Chondrocyte (in vitro differentiated cells): Measurements from ENCODE around the gene SLC5A9. TPM values are rescaled to one million over a fixed set of nuclear protein-coding genes. Genes with fewer than 3 reads are reported as not detected.

ENCODE experiments used
- DNase-seq: peaks from one replicate; pipeline ENCODE4 v3.0.0; 2021; ENCODE audit warnings: mixed read lengths, low spot score
- H3K27ac Mint-ChIP-seq: one replicate; pipeline ENCODE4 v1.8.0; 2021; ENCODE audit warnings: mild to moderate bottlenecking, moderate library complexity, mixed read lengths; ENCODE audit not compliant: unreplicated experiment
- H3K27me3 Mint-ChIP-seq: 2 replicates; pipeline ENCODE4 v1.8.0; 2021; ENCODE audit warnings: low read depth, mixed read lengths
- H3K36me3 Mint-ChIP-seq: 2 replicates; pipeline ENCODE4 v1.8.0; 2021; ENCODE audit warnings: low read depth, mixed read lengths
- H3K4me1 Mint-ChIP-seq: 2 replicates; pipeline ENCODE4 v1.8.0; 2021; ENCODE audit warnings: low read depth, mild to moderate bottlenecking, mixed read lengths
- H3K4me3 Mint-ChIP-seq: one replicate; pipeline ENCODE4 v1.8.0; 2021; ENCODE audit warnings: mild to moderate bottlenecking, moderate library complexity, mixed read lengths; ENCODE audit not compliant: unreplicated experiment
- H3K9me3 Mint-ChIP-seq: 2 replicates; pipeline ENCODE4 v1.8.0; 2021; ENCODE audit warnings: low read depth, mixed read lengths
- CTCF ChIP-seq: fragments of 200-600 bp; sonication (generic); IDR thresholded peaks from 2 replicates; pipeline ENCODE4 v1.5.0; 2021; ENCODE audit warnings: antibody characterized with exemption, mild to moderate bottlenecking, moderate library complexity
- total RNA-seq: library from RNA; stranded (reverse); gene quantifications from 3 replicates; pipeline ENCODE4 v1.2.1, GENCODE V29; 2021

Gene SLC5A9
- total RNA-seq, 1 donor from 2014 or later: not detected

GRCh38 chr1:48250572-48250971 lies 28.1 kb downstream of the SLC5A9 start:
- H3K27me3 Mint-ChIP-seq: peaks cover 12% of the 10 kb centered on the region
- H3K9me3 Mint-ChIP-seq: no peaks in the 10 kb centered on the region
- no peak overlapping the region for H3K27ac Mint-ChIP-seq
- DNase-seq: no peak
- H3K4me1 Mint-ChIP-seq: no peaks in the 10 kb centered on the region
- no peaks in the 10 kb centered on the region for H3K36me3 Mint-ChIP-seq
- H3K4me3 Mint-ChIP-seq: no peak overlapping the region
- TF ChIP-seq CTCF: no peak

- Mint-ChIP-seq H3K9me3 (no peaks in the 10 kb centered on the region), H3K27me3 (peaks cover 12% of the 10 kb centered on the region), H3K4me1 (no peaks in the 10 kb centered on the region), H3K4me3 (no peak overlapping the region), H3K36me3 (no peaks in the 10 kb centered on the region), H3K27ac (no peak overlapping the region)
- no peak for DNase-seq
- no peak for TF ChIP-seq CTCF
Measured at GRCh38 chr1:48251323-48251722, 28.8 kb downstream of the SLC5A9 start.

- Mint-ChIP-seq H3K4me1 (no peaks in the 10 kb centered on the region), H3K4me3 (no peak overlapping the region), H3K27me3 (peaks cover 12% of the 10 kb centered on the region), H3K27ac (no peak overlapping the region), H3K36me3 (no peaks in the 10 kb centered on the region), H3K9me3 (no peaks in the 10 kb centered on the region)
- DNase-seq: no peak
- no peak for TF ChIP-seq CTCF
Measured at GRCh38 chr1:48251821-48252220, 29.3 kb downstream of the SLC5A9 start.

- no peaks in the 10 kb centered on the region for H3K9me3 Mint-ChIP-seq
- TF ChIP-seq CTCF: no peak
- no peaks in the 10 kb centered on the region for H3K4me1 Mint-ChIP-seq
- no peak overlapping the region for H3K4me3 Mint-ChIP-seq
- H3K27me3 Mint-ChIP-seq: peaks cover 8% of the 10 kb centered on the region
- DNase-seq: no peak
- H3K27ac Mint-ChIP-seq: no peak overlapping the region
- no peaks in the 10 kb centered on the region for H3K36me3 Mint-ChIP-seq
Measured at GRCh38 chr1:48254254-48254653, 31.7 kb downstream of the SLC5A9 start.

DNA sequence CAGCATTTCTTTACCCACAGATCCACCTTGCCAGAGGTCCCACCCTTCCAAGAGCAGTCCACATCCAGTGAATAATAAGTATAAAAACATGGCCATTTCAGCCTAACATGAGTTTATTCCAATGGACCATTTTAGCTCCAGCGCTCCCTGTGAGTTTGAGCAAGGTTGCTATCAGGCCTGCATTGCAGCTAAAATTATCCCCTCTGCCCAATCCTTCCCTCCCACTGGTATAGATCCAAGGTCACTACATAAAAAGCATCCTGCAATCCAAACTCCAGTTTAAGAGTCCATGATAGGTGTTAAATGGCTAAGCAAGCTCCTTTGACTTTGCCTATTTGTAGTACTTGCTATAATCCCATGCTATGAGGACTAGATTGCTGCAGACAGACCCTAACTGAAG lies 35.6 kb downstream of the SLC5A9 start:
- no peak for TF ChIP-seq CTCF
- H3K4me3 Mint-ChIP-seq: no peak overlapping the region
- H3K27me3 Mint-ChIP-seq: peaks cover 8% of the 10 kb centered on the region
- H3K4me1 Mint-ChIP-seq: no peaks in the 10 kb centered on the region
- no peak overlapping the region for H3K27ac Mint-ChIP-seq
- DNase-seq: no peak
- H3K36me3 Mint-ChIP-seq: no peaks in the 10 kb centered on the region
- no peaks in the 10 kb centered on the region for H3K9me3 Mint-ChIP-seq
